Gastrocnemius medialis (tissue), 4 donors: ENCODE data around the gene POU2AF1. TPM values are rescaled to one million over a fixed set of nuclear protein-coding genes. Genes with fewer than 3 reads are reported as not detected.

Experiments used
- ATAC-seq, 2 donors: fragments of 150-250 bp; one replicate each; pipeline ENCODE4 v1.9.1; 2016
- DNase-seq, 2 donors: peaks; one replicate each; pipeline ENCODE4 v3.0.0-alpha.2; 2019
- H3K27ac ChIP-seq, 4 donors: fragments of 200-600 bp; sonication (generic); 1 replicate in 1 of 4; 2 replicates in 3 of 4; pipeline ENCODE4 v1.5.1; 2016 to 2018; ENCODE audit warnings: mild to moderate bottlenecking in 2 of 4, moderate library complexity in 1 of 4
- H3K27me3 ChIP-seq, 3 donors: fragments of 200-600 bp; sonication (generic) in 2 of 3; 1 replicate in 1 of 3; 2 replicates in 2 of 3; pipeline versions ENCODE4 v1.5.1 to v1.6.0; 2016 to 2019; ENCODE audit warnings: mild to moderate bottlenecking in 1 of 3, moderate library complexity in 1 of 3
- H3K36me3 ChIP-seq, 2 donors: fragments of 200-600 bp; sonication (generic) in 1 of 2; one replicate each; pipeline ENCODE4 v1.5.1; 2017 to 2018
- H3K4me1 ChIP-seq, 2 donors: fragments of 200-600 bp; sonication (generic) in 1 of 2; one replicate each; pipeline ENCODE4 v1.5.1; 2016 to 2017; ENCODE audit warnings: mild to moderate bottlenecking in 2 of 2
- H3K4me3 ChIP-seq, 4 donors: fragments of 200-600 bp; sonication (generic) in 3 of 4; 1 replicate in 1 of 4; 2 replicates in 3 of 4; pipeline ENCODE4 v1.5.1; 2016 to 2019; ENCODE audit warnings: mild to moderate bottlenecking in 2 of 4
- H3K9me3 ChIP-seq, 3 donors: fragments of 200-600 bp; sonication (generic) in 2 of 3; 1 replicate in 1 of 3; 2 replicates in 2 of 3; pipeline ENCODE4 v1.5.1; 2016 to 2019
- CTCF ChIP-seq, 5 experiments: fragments of 450-650 bp in 3 of 5; fragments of 200-600 bp in 2 of 5; sonication (generic) in 2 of 5; IDR thresholded peaks in 4 of 5; conservative IDR thresholded peaks in 1 of 5; 1 replicate in 4 of 5; 2 replicates in 1 of 5; pipeline ENCODE4 v1.5.1; 2016 to 2019; ENCODE audit warnings: antibody characterized with exemption in 5 of 5, mild to moderate bottlenecking in 3 of 5, moderate library complexity in 3 of 5
- POLR2A ChIP-seq, 2 donors: fragments of 450-650 bp; IDR thresholded peaks; one replicate each; pipeline ENCODE4 v1.6.1; 2017; ENCODE audit warnings: antibody characterized with exemption in 2 of 2, mild to moderate bottlenecking in 2 of 2, moderate library complexity in 2 of 2
- in situ Hi-C, 4 donors: fragments of 200-750 bp; cut with MboI; loops; one replicate each; pipeline versions ENCODE4 v1.15.0 to v1.8.0; 2017; ENCODE audit warnings: low sequenced_read_pairs in 4 of 4
- intact Hi-C: fragments of 100-400 bp; cut with DNase I; formaldehyde crosslinking; loops from one replicate; pipeline ENCODE4 v1.15.1; 2023; ENCODE audit warnings: low total_unique reads
- total RNA-seq, 4 donors: library from RNA; depleted of rRNA; stranded (reverse); fragments of >200 nt; gene quantifications; one replicate each; pipeline versions ENCODE4 v1.1.0 to v1.2.3, GENCODE V29; 2016

POU2AF1 gene
- total RNA-seq, 4 donors from 2014 or later: 0.29 to 0.78 TPM; not detected in 2

GRCh38 chr11:111329306-111330204 is 49.5 kb downstream of the POU2AF1 start:
- no peaks in the 10 kb centered on the region for H3K27me3 ChIP-seq
- no peaks in the 10 kb centered on the region for H3K9me3 ChIP-seq
- peak; percentile 20 to 32 for ATAC-seq
- in situ Hi-C loops (no loop called here), intact Hi-C loops (no loop called here)
- no peaks in the 10 kb centered on the region for H3K36me3 ChIP-seq
- no peak overlapping the region for H3K27ac ChIP-seq
- TF ChIP-seq POLR2A (IDR thresholded peaks at IDR 0.05) (no peak), CTCF (IDR thresholded peaks at IDR 0.05 in 4 of 5, conservative IDR thresholded peaks at IDR 0.05 in 1 of 5) (no peak)
- peaks cover 15 to 25% of the 10 kb centered on the region in 2 donors for H3K4me1 ChIP-seq
- peak; percentile 37 to 55 for DNase-seq
- no peak overlapping the region for H3K4me3 ChIP-seq

DNA sequence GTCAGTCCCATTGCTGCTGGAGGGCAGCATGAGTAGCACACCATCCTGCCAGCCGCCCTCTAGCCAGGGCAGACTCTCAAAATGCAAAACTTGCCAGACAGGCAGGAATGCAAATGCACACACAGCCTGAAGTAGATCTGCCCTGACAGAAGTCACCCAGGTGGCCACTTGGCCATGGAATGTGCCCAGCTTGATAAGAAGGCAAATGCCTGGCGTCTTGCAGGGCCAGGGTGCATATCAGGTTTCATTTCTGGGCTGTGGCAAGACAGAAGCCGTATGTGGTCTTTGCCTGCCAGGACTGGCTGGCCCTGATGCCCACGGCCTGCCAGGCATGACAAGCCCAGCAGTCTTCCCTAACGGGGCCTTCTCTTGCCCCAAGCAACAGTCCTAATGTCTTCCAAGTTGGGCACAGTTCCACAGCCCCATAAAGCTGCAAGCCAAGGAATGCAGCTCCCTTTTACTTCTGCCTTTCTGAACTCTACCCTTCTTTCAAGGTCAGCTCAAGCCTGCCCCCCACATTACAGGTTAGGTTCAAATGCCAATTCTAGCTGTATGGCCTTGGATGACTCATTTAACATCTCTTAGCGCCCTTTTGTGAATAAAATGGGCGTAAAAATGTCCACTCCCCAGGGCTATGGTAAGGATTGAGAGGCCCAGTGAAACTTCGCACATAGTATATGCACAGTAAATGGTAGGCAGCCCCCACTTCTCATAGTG is 51.0 kb downstream of the POU2AF1 start:
- Histone ChIP-seq H3K36me3 (no peaks in the 10 kb centered on the region), H3K27me3 (no peaks in the 10 kb centered on the region), H3K9me3 (no peaks in the 10 kb centered on the region), H3K4me3 (no peak overlapping the region), H3K4me1 (peaks cover 15 to 25% of the 10 kb centered on the region in 2 donors), H3K27ac (peak overlapping the region in 2 of 4 donors; percentile 28 to 49)
- intact Hi-C loops: no loop called here
- TF ChIP-seq POLR2A (IDR thresholded peaks at IDR 0.05) (no peak), CTCF (IDR thresholded peaks at IDR 0.05 in 4 of 5, conservative IDR thresholded peaks at IDR 0.05 in 1 of 5) (no peak)
- in situ Hi-C loops: no loop called here
- ATAC-seq (peak; percentile 71 to 86), DNase-seq (peak; percentile 46 to 80)

DNA sequence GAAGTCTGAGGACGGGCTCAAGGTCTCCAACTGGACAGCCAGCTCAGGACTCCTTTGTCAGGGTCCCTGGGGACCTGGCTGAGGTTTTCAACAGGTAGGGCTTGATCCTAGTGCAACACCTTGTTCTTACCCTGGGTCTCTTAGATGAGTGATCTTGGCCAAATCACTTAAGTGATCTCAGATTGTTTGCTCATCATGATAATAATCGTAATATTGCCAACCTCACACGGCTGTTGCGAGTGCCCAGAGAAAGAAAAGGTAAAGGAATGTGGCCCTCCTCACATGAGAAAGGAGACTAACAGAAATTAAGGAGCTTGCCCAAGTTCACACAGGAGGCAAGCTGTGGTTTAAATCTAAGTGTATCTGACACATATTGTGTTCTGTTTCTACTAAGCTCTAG is 52.3 kb downstream of the POU2AF1 start:
- TF ChIP-seq CTCF (IDR thresholded peaks at IDR 0.05 in 4 of 5, conservative IDR thresholded peaks at IDR 0.05 in 1 of 5) (no peak), POLR2A (IDR thresholded peaks at IDR 0.05) (no peak)
- DNase-seq (no peak), ATAC-seq (no peak)
- Histone ChIP-seq H3K36me3 (no peaks in the 10 kb centered on the region), H3K4me3 (no peak overlapping the region), H3K27ac (no peak overlapping the region), H3K4me1 (peaks cover 15 to 19% of the 10 kb centered on the region in 2 donors), H3K9me3 (no peaks in the 10 kb centered on the region), H3K27me3 (no peaks in the 10 kb centered on the region)
- intact Hi-C loops (no loop called here), in situ Hi-C loops (no loop called here)

DNA sequence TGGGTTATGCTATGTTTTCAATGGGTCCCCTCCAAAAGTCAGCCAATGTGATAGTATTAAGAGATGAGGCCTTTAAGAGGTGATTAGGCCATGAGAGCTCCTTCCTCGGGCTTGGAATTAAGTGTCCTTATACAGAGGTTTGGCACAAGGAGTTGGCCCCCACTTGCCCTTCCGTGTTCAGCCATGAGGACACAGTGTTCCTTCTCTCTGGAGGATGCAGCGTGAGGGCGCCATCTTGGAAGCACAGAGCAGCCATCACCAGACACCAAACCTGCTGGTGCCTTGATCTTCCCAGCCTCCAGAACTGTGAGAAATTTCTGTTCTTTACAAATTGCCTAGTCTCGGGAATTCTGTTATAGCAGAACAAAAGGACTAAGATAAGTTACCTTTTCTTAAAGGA is 53.8 kb downstream of the POU2AF1 start:
- H3K27me3 ChIP-seq: no peaks in the 10 kb centered on the region
- no peak overlapping the region for H3K27ac ChIP-seq
- peaks cover 12 to 15% of the 10 kb centered on the region in 2 donors for H3K4me1 ChIP-seq
- ATAC-seq (no peak), DNase-seq (no peak)
- TF ChIP-seq POLR2A (IDR thresholded peaks at IDR 0.05) (no peak), CTCF (IDR thresholded peaks at IDR 0.05 in 4 of 5, conservative IDR thresholded peaks at IDR 0.05 in 1 of 5) (no peak)
- no peaks in the 10 kb centered on the region for H3K9me3 ChIP-seq
- in situ Hi-C loops: no loop called here
- no peak overlapping the region for H3K4me3 ChIP-seq
- intact Hi-C loops: no loop called here
- no peaks in the 10 kb centered on the region for H3K36me3 ChIP-seq
